Activated naive CD8-positive, alpha-beta T cell (primary cell): ENCODE data around the gene RPS29.

Experiments
- H3K27ac Mint-ChIP-seq: one replicate; pipeline ENCODE4 v1.8.0; 2021; ENCODE audit warnings: mixed read lengths
- H3K27me3 Mint-ChIP-seq: one replicate; pipeline ENCODE4 v1.8.0; 2021; ENCODE audit warnings: mixed read lengths
- H3K36me3 Mint-ChIP-seq: one replicate; pipeline ENCODE4 v1.8.0; 2021; ENCODE audit warnings: mixed read lengths
- H3K4me1 Mint-ChIP-seq: one replicate; pipeline ENCODE4 v1.8.0; 2021; ENCODE audit warnings: low read depth, mixed read lengths
- H3K4me3 Mint-ChIP-seq: one replicate; pipeline ENCODE4 v1.8.0; 2021; ENCODE audit warnings: mild to moderate bottlenecking, mixed read lengths
- H3K9me3 Mint-ChIP-seq: one replicate; pipeline ENCODE4 v1.8.0; 2021; ENCODE audit warnings: low read depth, mixed read lengths

RPS29 gene

DNA sequence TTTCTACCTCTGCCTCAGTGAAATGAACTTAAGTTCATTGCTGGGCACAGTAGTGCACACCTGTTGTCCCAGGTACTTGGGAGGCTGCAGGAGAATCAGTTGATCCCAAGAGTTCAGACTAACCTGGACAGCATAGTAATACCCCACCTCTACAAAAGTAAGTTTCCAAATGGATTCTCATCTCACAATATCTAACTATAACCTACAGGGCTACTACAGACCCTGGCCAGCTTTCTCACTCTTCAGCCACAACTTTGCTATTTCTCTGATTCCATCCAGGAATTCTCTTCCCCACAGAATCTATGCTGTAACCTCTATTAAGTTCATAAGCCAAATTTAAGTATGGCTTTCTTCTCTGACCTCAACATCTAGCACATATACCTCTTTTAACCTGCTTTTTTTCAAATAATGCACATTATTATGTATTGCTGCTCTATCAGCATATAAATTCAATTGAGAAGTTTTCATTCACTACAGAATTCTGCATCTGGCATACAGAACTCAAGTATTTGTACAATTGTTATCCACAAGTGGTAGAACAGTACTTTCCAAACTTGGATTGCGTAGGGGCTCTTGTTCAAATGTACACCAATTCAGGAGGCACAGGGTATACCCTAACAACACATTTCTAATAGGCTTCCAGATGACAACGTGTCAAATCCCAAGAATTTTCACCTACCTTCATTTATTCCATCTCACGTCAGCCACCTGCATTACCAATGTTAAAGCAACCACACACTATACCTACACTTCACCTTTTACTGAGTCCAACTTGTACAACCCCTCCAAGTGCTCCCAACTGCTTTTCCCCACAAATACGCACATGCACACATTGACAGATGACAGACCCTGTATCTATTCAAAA, 3.8 kb downstream of the RPS29 start:
- Mint-ChIP-seq H3K36me3 (peaks cover 39% of the 10 kb centered on the region), H3K4me1 (peaks cover 59% of the 10 kb centered on the region), H3K4me3 (peak overlapping the region; percentile 96), H3K27me3 (no peaks in the 10 kb centered on the region), H3K27ac (peak overlapping the region; percentile 87), H3K9me3 (no peaks in the 10 kb centered on the region)

- Mint-ChIP-seq H3K27me3 (no peaks in the 10 kb centered on the region), H3K36me3 (peaks cover 42% of the 10 kb centered on the region), H3K4me3 (peak overlapping the region; percentile 96), H3K9me3 (no peaks in the 10 kb centered on the region), H3K27ac (peak overlapping the region; percentile 87), H3K4me1 (peaks cover 59% of the 10 kb centered on the region)
Observed at GRCh38 chr14:49581209-49582112, 4.7 kb downstream of the RPS29 start.

DNA sequence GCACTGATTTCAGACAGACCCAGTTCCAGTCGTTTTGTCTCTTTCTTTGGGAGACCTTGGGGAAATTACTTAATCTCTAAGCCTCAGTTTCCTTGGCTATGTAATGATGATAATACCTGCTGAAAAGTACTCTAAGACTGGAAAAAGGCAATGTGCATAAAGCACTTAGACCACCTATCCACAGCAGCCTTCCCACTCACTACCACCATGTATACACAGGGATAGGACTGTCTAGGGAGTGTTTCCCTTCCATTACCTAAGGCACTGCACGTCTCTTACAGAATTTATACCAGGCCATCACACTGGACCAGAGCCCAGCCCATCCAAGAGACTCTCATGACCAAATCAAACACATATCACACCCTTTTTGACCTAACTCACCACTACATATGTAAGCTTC, 6.3 kb downstream of the RPS29 start:
- Mint-ChIP-seq H3K27me3 (no peaks in the 10 kb centered on the region), H3K27ac (peak overlapping the region; percentile 25), H3K4me1 (peaks cover 63% of the 10 kb centered on the region), H3K9me3 (no peaks in the 10 kb centered on the region), H3K4me3 (no peak overlapping the region), H3K36me3 (peaks cover 34% of the 10 kb centered on the region)

DNA sequence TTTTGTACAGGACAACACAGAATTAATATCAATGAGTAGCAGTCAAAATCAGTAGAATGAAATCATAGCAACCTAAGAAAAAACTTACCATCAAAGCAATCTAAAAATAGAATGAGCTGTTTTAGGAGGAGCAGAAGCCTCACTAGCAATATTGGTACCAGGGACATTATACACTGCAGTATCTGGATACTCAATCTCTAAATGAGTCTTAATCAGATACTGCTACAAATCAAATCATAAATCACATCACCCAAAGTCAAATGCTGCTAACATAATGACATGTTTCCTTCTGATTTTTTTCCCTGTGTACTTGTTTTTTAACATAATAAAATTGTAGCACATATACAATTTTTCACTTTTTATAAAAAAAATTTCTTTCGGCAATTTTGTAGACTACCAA, 8.0 kb downstream of the RPS29 start:
- Mint-ChIP-seq H3K4me3 (no peak overlapping the region), H3K36me3 (peaks cover 31% of the 10 kb centered on the region), H3K27me3 (no peaks in the 10 kb centered on the region), H3K9me3 (no peaks in the 10 kb centered on the region), H3K27ac (no peak overlapping the region), H3K4me1 (peaks cover 55% of the 10 kb centered on the region)

- Mint-ChIP-seq H3K27me3 (no peaks in the 10 kb centered on the region), H3K4me3 (no peak overlapping the region), H3K4me1 (peaks cover 23% of the 10 kb centered on the region), H3K9me3 (peaks cover 4% of the 10 kb centered on the region), H3K27ac (no peak overlapping the region), H3K36me3 (peaks cover 31% of the 10 kb centered on the region)
Observed at GRCh38 chr14:49574038-49574437, 12.1 kb downstream of the RPS29 start.

GRCh38 chr14:49569281-49569680, 16.9 kb downstream of the RPS29 start:
- Mint-ChIP-seq H3K4me3 (no peak overlapping the region), H3K4me1 (peaks cover 4% of the 10 kb centered on the region), H3K27ac (no peak overlapping the region), H3K36me3 (peaks cover 17% of the 10 kb centered on the region), H3K27me3 (no peaks in the 10 kb centered on the region), H3K9me3 (peaks cover 4% of the 10 kb centered on the region)

GRCh38 chr14:49566714-49567113, 19.5 kb downstream of the RPS29 start:
- peaks cover 11% of the 10 kb centered on the region for H3K36me3 Mint-ChIP-seq
- H3K4me3 Mint-ChIP-seq, result no peak overlapping the region
- peaks cover 4% of the 10 kb centered on the region for H3K9me3 Mint-ChIP-seq
- H3K27me3 Mint-ChIP-seq, result no peaks in the 10 kb centered on the region
- H3K27ac Mint-ChIP-seq, result no peak overlapping the region
- H3K4me1 Mint-ChIP-seq, result no peaks in the 10 kb centered on the region

DNA sequence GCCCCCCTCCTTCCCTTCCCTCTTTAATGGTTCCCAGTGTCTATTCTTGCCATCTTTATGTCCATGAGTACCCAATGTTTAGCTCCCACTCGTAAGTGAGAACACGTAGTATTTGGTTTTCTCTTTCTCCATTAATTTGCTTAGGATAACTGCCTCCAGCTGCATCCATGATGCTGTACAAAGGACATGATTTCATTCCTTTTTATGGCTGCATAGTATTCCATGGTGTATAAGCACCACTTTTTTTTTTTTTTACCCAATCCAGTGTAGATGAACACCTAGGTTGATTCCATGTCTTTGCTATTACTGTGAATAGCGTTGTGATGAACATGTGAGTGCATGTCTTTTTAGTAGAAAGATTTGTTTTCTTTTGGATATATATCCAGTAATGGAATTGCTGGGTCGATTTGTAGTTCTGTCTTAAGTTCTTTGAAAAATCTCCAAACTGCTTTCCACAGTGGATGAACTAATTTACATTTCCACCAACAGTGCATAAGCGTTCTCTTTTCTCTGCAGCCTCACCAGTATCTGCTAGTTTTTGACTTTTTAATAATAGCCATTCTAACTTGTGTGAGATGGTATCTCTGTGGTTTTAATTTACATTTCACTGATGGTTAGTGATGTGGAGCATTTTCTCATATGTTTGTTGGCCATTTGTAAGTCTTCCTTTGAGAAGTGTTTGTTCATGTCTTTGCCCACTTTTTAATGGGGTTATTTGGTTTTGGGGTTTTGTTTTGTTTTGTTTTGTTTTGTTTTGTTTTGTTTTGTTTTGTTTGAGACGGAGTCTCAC, 26.0 kb downstream of the RPS29 start:
- H3K36me3 Mint-ChIP-seq, result peaks cover 2% of the 10 kb centered on the region
- H3K27ac Mint-ChIP-seq, result no peak overlapping the region
- H3K4me1 Mint-ChIP-seq, result no peaks in the 10 kb centered on the region
- peaks cover 3% of the 10 kb centered on the region for H3K27me3 Mint-ChIP-seq
- no peaks in the 10 kb centered on the region for H3K9me3 Mint-ChIP-seq
- no peak overlapping the region for H3K4me3 Mint-ChIP-seq

DNA sequence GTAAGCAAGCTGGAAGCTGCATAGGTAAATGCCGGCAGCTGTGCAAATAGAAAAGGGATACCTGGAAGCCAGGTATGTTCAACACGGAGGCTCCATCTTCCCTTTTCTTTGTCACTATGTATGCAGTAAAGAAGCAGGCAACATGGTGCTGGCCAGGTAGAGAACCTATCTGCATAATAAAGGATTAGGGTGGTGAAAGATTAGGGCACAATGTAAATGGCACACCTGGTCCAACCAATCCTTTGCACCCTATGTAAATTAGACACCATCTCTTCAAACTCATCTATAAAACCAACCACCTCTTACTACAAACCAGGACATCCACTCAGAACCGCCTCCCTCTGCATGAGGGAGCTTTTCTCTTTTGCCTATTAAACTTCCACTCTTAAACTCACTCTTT, 32.3 kb downstream of the RPS29 start:
- Mint-ChIP-seq H3K4me1 (no peaks in the 10 kb centered on the region), H3K36me3 (no peaks in the 10 kb centered on the region), H3K9me3 (no peaks in the 10 kb centered on the region), H3K27ac (no peak overlapping the region), H3K4me3 (no peak overlapping the region), H3K27me3 (no peaks in the 10 kb centered on the region)

DNA sequence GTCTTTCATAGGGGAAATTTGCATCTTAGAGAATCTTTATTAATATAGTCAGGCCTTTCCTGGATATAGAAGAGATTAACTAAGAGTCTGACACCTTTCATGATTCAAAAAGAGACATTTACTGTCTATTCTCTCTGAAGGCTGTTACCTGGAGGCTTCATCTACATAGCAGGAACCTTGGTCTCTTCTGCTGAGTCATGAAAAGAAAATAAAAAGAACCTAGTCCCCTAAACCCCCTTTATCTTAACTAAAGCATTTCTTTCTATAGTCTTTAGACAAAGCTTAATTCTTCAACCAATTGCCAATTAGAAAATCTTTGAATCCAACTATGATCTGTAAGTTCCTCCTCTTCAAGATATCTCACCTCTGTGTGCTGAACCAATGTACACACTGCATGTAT, 33.1 kb downstream of the RPS29 start:
- Mint-ChIP-seq H3K27me3 (no peaks in the 10 kb centered on the region), H3K9me3 (no peaks in the 10 kb centered on the region), H3K4me3 (no peak overlapping the region), H3K36me3 (no peaks in the 10 kb centered on the region), H3K27ac (no peak overlapping the region), H3K4me1 (no peaks in the 10 kb centered on the region)

- no peaks in the 10 kb centered on the region for H3K27me3 Mint-ChIP-seq
- H3K4me3 Mint-ChIP-seq, result no peak overlapping the region
- H3K36me3 Mint-ChIP-seq, result no peaks in the 10 kb centered on the region
- H3K4me1 Mint-ChIP-seq, result no peaks in the 10 kb centered on the region
- no peaks in the 10 kb centered on the region for H3K9me3 Mint-ChIP-seq
- no peak overlapping the region for H3K27ac Mint-ChIP-seq
Observed at GRCh38 chr14:49551569-49551968, 34.6 kb downstream of the RPS29 start.

DNA sequence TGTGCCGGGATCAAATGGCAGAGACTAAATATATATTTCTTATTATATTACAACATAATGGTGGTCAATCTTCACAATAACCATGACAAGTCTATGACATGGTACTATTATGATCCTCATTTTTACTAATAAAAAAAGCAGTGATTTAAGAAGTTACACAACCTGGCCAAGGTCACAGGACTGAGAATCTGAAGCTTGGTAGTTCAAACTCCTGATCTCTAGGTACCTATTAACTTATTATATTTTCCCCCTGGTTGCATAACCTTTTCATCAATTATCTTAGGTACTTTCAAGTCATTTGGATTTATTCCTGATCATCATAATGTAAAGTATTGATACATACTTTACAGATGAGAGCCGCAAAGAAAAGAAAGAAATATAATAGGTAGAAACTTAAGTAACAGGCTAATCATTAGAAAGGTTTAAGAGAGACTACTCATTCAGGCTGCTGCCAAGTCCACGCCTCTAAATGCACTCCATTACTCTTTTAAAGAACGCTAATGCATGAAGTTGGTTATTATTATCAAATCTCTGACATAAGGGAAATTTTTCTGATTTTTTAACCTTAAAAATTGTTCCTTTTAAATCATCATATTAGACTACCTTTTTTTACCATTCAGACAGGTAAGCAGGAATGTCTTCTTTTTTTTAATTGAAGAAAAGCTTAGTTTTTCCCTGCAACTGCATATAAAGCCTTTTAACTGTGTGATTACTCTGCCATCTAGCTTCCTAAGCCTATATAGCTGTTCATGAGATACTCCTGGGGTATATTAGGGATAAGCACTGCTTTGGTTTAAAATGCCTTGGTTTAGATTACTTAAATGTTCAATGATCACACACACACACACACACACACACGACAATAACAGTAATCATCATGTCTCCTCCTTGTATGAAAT, 35.6 kb downstream of the RPS29 start:
- no peaks in the 10 kb centered on the region for H3K36me3 Mint-ChIP-seq
- H3K4me3 Mint-ChIP-seq, result no peak overlapping the region

GRCh38 chr14:49549881-49550280, 36.3 kb downstream of the RPS29 start:
- Mint-ChIP-seq H3K27ac (no peak overlapping the region), H3K36me3 (no peaks in the 10 kb centered on the region), H3K4me3 (no peak overlapping the region), H3K27me3 (no peaks in the 10 kb centered on the region), H3K9me3 (no peaks in the 10 kb centered on the region), H3K4me1 (no peaks in the 10 kb centered on the region)

More for the DNA sequence above, 35.6 kb downstream of the RPS29 start:
- no peak overlapping the region for H3K27ac Mint-ChIP-seq
- H3K27me3 Mint-ChIP-seq, result no peaks in the 10 kb centered on the region
- no peaks in the 10 kb centered on the region for H3K4me1 Mint-ChIP-seq
- H3K9me3 Mint-ChIP-seq, result no peaks in the 10 kb centered on the region

DNA sequence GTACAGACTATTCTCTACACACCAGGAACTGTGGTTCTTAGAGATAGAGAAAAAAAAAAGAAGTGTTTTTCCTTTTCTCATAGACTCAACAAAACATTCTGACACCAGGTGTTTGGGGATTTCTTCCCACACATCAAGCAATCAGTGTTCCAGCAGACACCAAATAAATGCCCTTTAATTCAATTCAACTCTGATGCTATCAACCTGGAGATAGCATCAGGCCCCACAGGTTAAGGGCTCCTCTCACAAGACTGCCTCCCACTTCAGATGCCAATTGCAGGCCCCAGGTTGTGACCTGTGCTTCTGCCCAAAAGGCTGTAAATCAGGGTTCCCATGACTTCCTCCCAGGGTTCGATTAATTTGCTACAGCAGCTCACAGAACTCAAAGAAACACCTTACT, 36.7 kb downstream of the RPS29 start:
- Mint-ChIP-seq H3K4me3 (no peak overlapping the region), H3K9me3 (no peaks in the 10 kb centered on the region), H3K4me1 (no peaks in the 10 kb centered on the region), H3K36me3 (no peaks in the 10 kb centered on the region), H3K27ac (no peak overlapping the region), H3K27me3 (no peaks in the 10 kb centered on the region)
